NAMALWA (cell line): ENCODE results near the gene IL18RAP.

Source experiments
- DNase-seq: peaks from one replicate; pipeline ENCODE4 v3.0.0-alpha.2; 2015; ENCODE audit warnings: low spot score

Gene IL18RAP

GRCh38 chr2:102422910-102423309, at the start of gene IL18RAP:
TSS of gene IL18RAP (plus strand) at chr2:102423160. CDS start at chr2:102423278, 118 bp downstream.
- DNase-seq = no peak

- no peak for DNase-seq
Measured at GRCh38 chr2:102376052-102376591, 46.8 kb upstream of the IL18RAP start.

GRCh38 chr2:102383722-102384121, 39.2 kb upstream of the IL18RAP start:
- DNase-seq = no peak

GRCh38 chr2:102385522-102385921, 37.4 kb upstream of the IL18RAP start:
- no peak for DNase-seq

- no peak for DNase-seq
Measured at GRCh38 chr2:102386004-102386403, 37.0 kb upstream of the IL18RAP start.

GRCh38 chr2:102386867-102387541, 36.0 kb upstream of the IL18RAP start:
- DNase-seq = no peak

GRCh38 chr2:102387763-102388546, 35.0 kb upstream of the IL18RAP start:
- no peak for DNase-seq

- DNase-seq = no peak
Measured at GRCh38 chr2:102391565-102391964, 31.4 kb upstream of the IL18RAP start.

GRCh38 chr2:102392096-102392495, 30.9 kb upstream of the IL18RAP start:
- DNase-seq = no peak

GRCh38 chr2:102392942-102393341, 30.0 kb upstream of the IL18RAP start:
- DNase-seq = no peak

- DNase-seq = no peak
Measured at GRCh38 chr2:102396012-102396411, 26.9 kb upstream of the IL18RAP start.

GRCh38 chr2:102397209-102397608, 25.8 kb upstream of the IL18RAP start:
- DNase-seq = no peak

GRCh38 chr2:102399499-102400141, 23.3 kb upstream of the IL18RAP start:
- no peak for DNase-seq

GRCh38 chr2:102401456-102401855, 21.5 kb upstream of the IL18RAP start:
- DNase-seq = no peak

- DNase-seq = no peak
Measured at GRCh38 chr2:102401865-102402264, 21.1 kb upstream of the IL18RAP start.

- no peak for DNase-seq
Measured at GRCh38 chr2:102410952-102411351, 12.0 kb upstream of the IL18RAP start.

- DNase-seq = no peak
Measured at GRCh38 chr2:102412199-102412598, 10.8 kb upstream of the IL18RAP start.

GRCh38 chr2:102417946-102418345, 5.0 kb upstream of the IL18RAP start:
- no peak for DNase-seq

GRCh38 chr2:102418421-102418961, 4.5 kb upstream of the IL18RAP start:
- DNase-seq = no peak

GRCh38 chr2:102420290-102420689, 2.7 kb upstream of the IL18RAP start:
- DNase-seq = no peak

GRCh38 chr2:102421890-102422759, 835 bp upstream of the IL18RAP start:
- DNase-seq = no peak
